ENCODE data around the gene MCC. TPM values are rescaled to one million over a fixed set of nuclear protein-coding genes. Genes with fewer than 3 reads are reported as not detected.

MCC gene
- total and polyA plus RNA-seq, 2 of the 4 experiments (the other 2 are of a cell fraction), result 5.0 to 20.6 TPM

DNA sequence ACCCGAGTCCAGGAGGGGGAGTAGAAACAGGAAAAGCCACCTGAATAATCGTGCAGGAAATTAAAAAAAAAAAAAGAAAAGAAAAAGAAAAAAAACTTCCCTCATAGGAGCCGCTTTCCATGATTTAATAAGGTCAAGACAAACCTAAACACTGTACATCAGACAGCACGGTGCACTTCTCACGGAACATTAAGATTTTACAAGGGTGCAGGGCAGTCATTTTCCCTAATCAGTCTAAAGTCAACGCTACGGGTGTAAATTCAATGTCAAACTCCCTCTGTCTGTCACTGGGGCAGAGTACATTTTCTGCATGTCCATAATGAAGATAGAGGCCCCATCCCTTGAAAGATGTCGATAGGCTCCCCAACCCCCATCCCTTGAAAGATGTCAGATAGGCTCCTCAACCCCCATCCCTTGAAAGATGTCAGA, 193.1 kb downstream of the MCC start:
- Histone ChIP-seq H3K4me2 (ENCODE audit: low read depth, low read length) (peak overlapping the region; percentile 72), H3K9me3 (ENCODE audit: control insufficient read depth, insufficient read depth, low read length) (no peaks in the 10 kb centered on the region), H2AK9ac (replicated peaks; ENCODE audit: low read depth, low read length, poor library complexity) (no peak overlapping the region), H2AK5ac (ENCODE audit: low read depth, low read length) (no peak overlapping the region), H3K9me1 (ENCODE audit: insufficient read depth, low read length) (no peaks in the 10 kb centered on the region), H3K4me3 (ENCODE audit: insufficient read depth, low read depth, low read length) (peak overlapping the region; percentile 91; the same call in 1 of the 2 replicates), H3K27me3 (ENCODE audit: control insufficient read depth, insufficient read depth, low read length) (no peaks in the 10 kb centered on the region), H2BK20ac (ENCODE audit: low read depth, low read length) (0 out of 2 replicates have a peak overlapping the region, but pooled peaks have one; percentile 5), H4K5ac (ENCODE audit: low read depth, low read length) (no peak overlapping the region), H3K4ac (ENCODE audit: low read depth, low read length) (peak overlapping the region; percentile 49; the same call in 1 of the 2 replicates), H3K4me1 (ENCODE audit: control insufficient read depth, insufficient read depth, low read length) (peaks cover 8% of the 10 kb centered on the region; the same call in 1 of the 2 replicates), H4K20me1 (ENCODE audit: insufficient read depth, low read length) (peaks cover 25% of the 10 kb centered on the region), H2BK5ac (ENCODE audit: low read depth, low read length, poor library complexity, severe bottlenecking) (peak overlapping the region; percentile 26), H3K9ac (ENCODE audit: low read depth, low read length) (no peak overlapping the region), H3K79me1 (ENCODE audit: low read depth in 1 of 2, low read length in 2 of 2) (peaks cover 18 to 32% of the 10 kb centered on the region in 2 experiments), H3K14ac (replicated peaks; ENCODE audit: low read depth, low read length) (0 out of 2 replicates have a peak overlapping the region, but pooled peaks have one; percentile 34), H3K56ac (ENCODE audit: extremely low read depth, insufficient read depth, low read length) (no peak overlapping the region), H3K27ac (ENCODE audit: insufficient read depth, low read length) (peak overlapping the region; percentile 4; the same call in 1 of the 2 replicates), H2AFZ (replicated peaks; ENCODE audit: low read length, poor library complexity) (peak overlapping the region; percentile 39), H4K8ac (ENCODE audit: low read depth in 2 of 2, low read length in 2 of 2) (peak overlapping the region in 1 of 2 experiments; percentile 11; a peak in 1 of 4 replicates), H4K91ac (ENCODE audit: insufficient read depth, low read depth, low read length) (no peak overlapping the region), H3K36me3 (ENCODE audit: control insufficient read depth, insufficient read depth, low read length) (no peaks in the 10 kb centered on the region), H3K23ac (ENCODE audit: low read depth, low read length) (peak overlapping the region; percentile 63), H2BK15ac (ENCODE audit: low read depth, low read length) (0 out of 3 replicates have a peak overlapping the region, but pooled peaks have one; percentile 22), H2BK120ac (ENCODE audit: low read depth, low read length) (peak overlapping the region; percentile 39; the same call in 1 of the 2 replicates), H3K18ac (ENCODE audit: low read depth, low read length) (peak overlapping the region; percentile 11)
- WGBS, 2 experiments (ENCODE audit: extremely low coverage in 2 of 2, insufficient read length in 1 of 2), result no CpG with 5 or more reads among the region's 8 CpGs
- no TSS peak for BruUV-seq (replicated peaks)
- POLR2A ChIA-PET (ENCODE audit: unreplicated experiment), result no interaction called here
- ATAC-seq (ENCODE audit: low read depth) (no peak), DNase-seq (no peak)
- dilution Hi-C loops (cut with HindIII; ENCODE audit: low sequenced_read_pairs, unreplicated experiment) (no loop called here), intact Hi-C loops (cut with micrococcal nuclease) (loop anchor here (2.0 to 10.0 kb wide), 2 partner anchors 128 to 230 kb away; no protein-coding TSS in a partner anchor), in situ Hi-C loops (cut with MboI; ENCODE audit: low sequenced_read_pairs) (no loop called here)
- TF ChIP-seq CEBPB (IDR thresholded peaks at IDR 0.05; ENCODE audit: low read depth, low read length) (no peak), FOS (IDR thresholded peaks at IDR 0.05; ENCODE audit: low read depth, low read length) (no peak), RCOR1 (IDR thresholded peaks at IDR 0.05; ENCODE audit: insufficient replicate concordance, low read length) (no peak), CHD1 (IDR thresholded peaks at IDR 0.05; ENCODE audit: low read depth, low read length) (no peak), SMC3 (IDR thresholded peaks at IDR 0.05; ENCODE audit: low read depth, low read length) (no peak), MXI1 (IDR thresholded peaks at IDR 0.05; ENCODE audit: borderline replicate concordance, low read depth, low read length) (no peak), RFX5 (IDR thresholded peaks at IDR 0.05; ENCODE audit: low read depth, low read length) (no peak), POLR2A (IDR thresholded peaks at IDR 0.05; ENCODE audit: low read depth, low read length) (no peak), RAD21 (IDR thresholded peaks at IDR 0.05; ENCODE audit: low read length) (no peak), NFE2L2 (IDR thresholded peaks at IDR 0.05; ENCODE audit: low read depth, low read length) (no peak), BHLHE40 (IDR thresholded peaks at IDR 0.05; ENCODE audit: low read depth, low read length) (no peak), MAFK (IDR thresholded peaks at IDR 0.05; ENCODE audit: low read depth, low read length) (no peak), MAZ (IDR thresholded peaks at IDR 0.05; ENCODE audit: borderline replicate concordance, low read depth, low read length) (no peak)
- TF ChIP-seq, protein P1, sequence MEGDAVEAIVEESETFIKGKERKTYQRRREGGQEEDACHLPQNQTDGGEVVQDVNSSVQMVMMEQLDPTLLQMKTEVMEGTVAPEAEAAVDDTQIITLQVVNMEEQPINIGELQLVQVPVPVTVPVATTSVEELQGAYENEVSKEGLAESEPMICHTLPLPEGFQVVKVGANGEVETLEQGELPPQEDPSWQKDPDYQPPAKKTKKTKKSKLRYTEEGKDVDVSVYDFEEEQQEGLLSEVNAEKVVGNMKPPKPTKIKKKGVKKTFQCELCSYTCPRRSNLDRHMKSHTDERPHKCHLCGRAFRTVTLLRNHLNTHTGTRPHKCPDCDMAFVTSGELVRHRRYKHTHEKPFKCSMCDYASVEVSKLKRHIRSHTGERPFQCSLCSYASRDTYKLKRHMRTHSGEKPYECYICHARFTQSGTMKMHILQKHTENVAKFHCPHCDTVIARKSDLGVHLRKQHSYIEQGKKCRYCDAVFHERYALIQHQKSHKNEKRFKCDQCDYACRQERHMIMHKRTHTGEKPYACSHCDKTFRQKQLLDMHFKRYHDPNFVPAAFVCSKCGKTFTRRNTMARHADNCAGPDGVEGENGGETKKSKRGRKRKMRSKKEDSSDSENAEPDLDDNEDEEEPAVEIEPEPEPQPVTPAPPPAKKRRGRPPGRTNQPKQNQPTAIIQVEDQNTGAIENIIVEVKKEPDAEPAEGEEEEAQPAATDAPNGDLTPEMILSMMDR (conservative IDR thresholded peaks at IDR 0.05; ENCODE audit: low read depth, low read length), result no peak
- TF ChIP-seq, protein P2, sequence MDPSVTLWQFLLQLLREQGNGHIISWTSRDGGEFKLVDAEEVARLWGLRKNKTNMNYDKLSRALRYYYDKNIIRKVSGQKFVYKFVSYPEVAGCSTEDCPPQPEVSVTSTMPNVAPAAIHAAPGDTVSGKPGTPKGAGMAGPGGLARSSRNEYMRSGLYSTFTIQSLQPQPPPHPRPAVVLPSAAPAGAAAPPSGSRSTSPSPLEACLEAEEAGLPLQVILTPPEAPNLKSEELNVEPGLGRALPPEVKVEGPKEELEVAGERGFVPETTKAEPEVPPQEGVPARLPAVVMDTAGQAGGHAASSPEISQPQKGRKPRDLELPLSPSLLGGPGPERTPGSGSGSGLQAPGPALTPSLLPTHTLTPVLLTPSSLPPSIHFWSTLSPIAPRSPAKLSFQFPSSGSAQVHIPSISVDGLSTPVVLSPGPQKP (IDR thresholded peaks at IDR 0.05; ENCODE audit: borderline replicate concordance, low read depth, low read length), result no peak
- TF ChIP-seq, protein P3, sequence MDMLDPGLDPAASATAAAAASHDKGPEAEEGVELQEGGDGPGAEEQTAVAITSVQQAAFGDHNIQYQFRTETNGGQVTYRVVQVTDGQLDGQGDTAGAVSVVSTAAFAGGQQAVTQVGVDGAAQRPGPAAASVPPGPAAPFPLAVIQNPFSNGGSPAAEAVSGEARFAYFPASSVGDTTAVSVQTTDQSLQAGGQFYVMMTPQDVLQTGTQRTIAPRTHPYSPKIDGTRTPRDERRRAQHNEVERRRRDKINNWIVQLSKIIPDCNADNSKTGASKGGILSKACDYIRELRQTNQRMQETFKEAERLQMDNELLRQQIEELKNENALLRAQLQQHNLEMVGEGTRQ (IDR thresholded peaks at IDR 0.05; ENCODE audit: low read depth, low read length), result no peak
- CTCF ChIA-PET, result interaction anchor here (0.8 to 1.1 kb wide), 4 partner anchors 11 to 205 kb away, joined by 3 read pairs; no protein-coding TSS in a partner anchor
